HG02571 (cell line): ENCODE measurements around the gene PRSS22.

Source experiments
- ATAC-seq: cut with Tn5 transposase; IDR thresholded peaks from one replicate; pipeline ENCODE4 v1.9.1; 2021; ENCODE audit warnings: mild to moderate bottlenecking, moderate library complexity; ENCODE audit not compliant: unreplicated experiment

PRSS22 gene

DNA sequence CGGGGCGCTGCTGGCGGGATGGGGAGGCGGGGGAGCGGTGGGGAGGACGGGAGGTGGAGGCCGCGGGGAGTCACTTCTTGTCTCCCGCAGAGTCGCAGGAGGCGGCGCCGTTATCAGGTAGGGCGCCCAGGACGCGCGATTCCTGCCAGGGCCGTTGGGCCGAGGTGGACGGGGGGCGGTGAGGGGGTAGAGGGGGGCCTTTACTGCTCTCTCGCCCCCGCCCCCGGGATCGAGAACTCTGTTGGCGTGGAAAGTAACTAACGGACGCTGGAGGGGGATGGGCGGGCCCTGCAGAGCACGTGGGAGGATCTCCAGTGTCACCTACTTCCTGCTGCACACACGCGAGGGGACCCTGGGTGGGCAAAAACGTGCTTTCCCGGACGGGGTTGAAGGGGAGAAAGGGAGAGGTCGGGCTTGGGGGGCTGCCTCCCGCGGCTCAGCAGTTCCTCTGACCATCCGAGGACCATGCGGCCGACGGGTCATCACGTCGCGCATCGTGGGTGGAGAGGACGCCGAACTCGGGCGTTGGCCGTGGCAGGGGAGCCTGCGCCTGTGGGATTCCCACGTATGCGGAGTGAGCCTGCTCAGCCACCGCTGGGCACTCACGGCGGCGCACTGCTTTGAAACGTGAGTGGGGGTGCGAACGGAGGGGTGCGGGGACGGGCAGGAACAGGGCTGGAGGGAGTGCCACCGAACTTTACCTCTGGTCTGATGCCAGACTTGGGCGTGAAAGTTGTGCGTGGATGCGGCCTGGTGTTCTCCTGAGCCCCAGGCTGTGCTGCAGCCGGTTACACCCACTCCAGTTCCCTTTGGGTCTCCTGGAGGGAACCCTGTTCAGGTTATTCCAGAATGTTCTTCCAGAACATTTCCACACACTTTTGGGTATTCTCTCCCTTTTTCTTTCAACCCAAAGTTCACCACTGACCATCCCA is 40.4 kb downstream of the PRSS22 start:
- no peak for ATAC-seq

DNA sequence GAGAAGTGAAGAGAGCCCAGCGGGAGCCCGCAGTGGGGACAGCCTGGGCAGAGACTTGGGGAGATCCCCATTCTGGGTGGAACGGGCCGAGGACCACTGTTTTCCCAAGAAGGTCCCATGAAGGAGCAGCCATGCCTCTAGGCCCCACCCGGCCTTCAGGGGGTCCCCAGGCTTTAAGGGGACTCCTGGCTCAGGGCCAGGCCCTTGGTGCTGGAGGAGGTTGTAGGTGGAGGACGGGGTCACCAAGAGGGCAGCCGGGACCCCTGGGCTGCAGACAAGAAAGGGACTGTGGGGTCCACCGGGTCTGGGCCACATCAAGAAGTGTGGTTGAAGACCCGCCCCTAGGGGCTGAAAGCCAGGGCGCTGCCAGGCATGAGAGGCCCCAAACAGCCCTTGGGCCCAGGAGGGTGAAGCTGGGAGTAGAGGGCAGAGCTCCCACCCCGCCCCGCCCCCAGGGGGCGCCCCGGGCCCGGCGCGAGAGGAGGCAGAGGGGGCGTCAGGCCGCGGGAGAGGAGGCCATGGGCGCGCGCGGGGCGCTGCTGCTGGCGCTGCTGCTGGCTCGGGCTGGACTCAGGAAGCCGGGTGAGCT is 41.1 kb downstream of the PRSS22 start, which contains the start of gene PRSS21:
Gene PRSS21, plus strand, starts transcription at position 487 of the 589 bp plus-strand sequence. Its CDS starts 32 bp downstream, at position 519.
- no peak for ATAC-seq

DNA sequence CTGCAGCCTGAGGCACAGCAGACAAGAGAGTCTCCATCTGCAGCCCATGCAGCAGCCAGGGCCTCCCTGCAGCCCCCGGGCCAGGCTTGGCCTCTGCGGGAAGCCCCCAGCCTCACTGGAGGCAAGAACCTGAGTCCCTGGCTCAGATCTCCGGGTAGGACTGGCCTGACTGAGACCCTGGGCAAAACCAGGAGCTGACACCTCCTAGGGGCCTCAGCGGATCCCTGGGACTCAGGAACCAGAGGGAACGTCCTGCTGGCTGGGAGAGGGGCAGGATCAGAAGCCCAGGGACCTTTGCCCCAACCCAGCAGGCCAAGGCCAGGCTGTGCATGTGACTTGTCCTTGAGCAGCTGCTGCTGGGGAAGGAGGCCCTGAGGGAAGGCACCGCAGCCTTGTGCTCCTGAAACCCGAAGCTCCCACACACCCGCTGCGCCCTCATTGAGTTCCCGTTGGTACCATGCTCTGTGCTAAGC is 42.6 kb downstream of the PRSS22 start:
- ATAC-seq = no peak

DNA sequence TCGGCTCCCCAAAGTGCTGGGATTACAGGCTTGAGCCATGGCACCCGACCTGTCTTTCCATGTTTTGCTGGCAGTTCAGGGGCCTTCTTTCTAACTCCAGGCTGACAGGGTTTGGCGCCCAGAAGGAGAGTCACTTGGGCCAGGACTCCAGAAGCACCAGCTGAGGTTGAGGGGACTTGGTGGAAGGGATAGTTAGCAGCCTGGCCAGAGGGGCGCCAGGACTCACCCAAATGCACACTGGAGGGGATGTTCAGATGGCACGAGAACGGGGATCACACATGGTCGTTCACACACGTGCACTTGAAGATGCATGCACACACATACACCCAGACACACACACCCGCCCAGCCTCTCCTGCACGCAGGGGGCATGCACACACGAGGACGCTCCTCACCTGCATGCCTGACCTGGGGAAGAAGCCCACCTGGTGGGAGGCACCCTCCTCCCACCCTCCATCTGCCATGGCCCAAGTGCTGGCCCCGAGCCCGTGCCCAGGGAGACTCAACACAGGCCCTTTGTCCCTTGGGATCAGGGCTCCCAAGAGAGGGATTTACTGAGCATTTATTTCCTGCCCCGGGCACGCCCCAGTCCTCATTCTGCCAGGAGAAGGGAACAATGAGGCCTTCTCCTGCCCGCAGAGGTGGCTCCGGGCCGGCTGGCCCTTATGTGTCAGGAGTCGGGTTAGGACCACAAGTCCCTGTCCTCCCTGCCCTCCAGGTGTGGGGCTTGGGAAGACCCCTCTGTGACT is 43.2 kb downstream of the PRSS22 start:
- ATAC-seq = no peak

DNA sequence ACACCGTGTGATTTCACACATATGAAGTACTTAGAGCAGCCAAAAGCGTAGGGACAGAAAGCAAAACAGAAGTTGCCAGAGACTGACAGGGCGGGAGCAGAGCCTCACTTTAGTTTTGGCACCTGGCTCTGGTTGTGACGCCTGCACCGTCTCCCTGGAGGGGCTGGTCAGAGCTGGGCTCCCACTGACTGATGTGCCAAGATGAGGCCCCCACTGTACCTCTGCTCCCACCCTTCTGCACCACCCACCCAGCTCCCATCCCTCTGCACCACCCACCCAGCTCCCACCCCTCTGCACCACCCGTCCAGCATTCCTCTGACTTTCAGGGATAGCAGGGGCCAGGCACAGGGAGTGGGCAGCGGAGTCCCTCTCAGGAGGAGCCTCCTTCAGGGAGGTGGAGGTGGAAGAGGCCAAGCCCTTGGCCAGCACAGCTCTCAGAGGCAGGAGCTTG is 44.2 kb downstream of the PRSS22 start:
- no peak for ATAC-seq

DNA sequence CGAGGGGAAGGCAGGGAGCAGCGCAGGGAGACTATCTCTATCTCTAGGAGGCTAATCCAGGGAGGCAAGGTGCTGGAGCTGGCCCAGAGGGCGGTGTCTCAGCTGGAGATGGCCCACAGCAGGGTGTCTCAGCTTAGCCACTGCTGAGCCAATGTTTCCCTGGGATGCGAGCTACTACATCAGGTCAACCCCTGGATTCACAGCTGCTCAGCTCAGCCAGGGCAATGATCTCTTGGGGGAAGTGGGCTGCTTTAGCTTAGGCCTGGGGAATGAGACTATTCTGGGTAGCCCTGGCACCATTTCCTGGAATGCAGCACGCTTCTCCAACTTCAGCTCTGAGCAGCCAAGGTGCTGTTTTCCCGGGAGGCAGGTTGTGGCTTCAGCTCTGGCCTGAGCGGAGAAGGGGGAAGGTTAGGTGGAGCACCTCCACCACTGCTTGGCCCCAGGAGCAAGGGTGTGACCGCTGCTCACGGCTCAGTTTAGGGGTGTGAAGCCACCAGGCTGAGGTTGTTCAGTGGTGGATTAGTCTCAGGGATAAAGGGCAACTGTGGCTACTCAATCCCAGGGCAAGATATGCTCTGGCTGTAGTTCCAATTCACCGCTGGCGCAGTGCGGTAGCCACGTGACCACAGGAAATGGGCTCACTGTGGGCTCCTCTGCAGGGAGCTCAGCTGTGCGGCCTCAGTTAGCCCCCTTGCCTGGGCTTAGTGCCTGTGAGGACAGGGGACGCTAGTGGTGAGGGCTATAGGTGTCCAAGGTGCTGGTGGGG is 46.1 kb downstream of the PRSS22 start:
- ATAC-seq = no peak

DNA sequence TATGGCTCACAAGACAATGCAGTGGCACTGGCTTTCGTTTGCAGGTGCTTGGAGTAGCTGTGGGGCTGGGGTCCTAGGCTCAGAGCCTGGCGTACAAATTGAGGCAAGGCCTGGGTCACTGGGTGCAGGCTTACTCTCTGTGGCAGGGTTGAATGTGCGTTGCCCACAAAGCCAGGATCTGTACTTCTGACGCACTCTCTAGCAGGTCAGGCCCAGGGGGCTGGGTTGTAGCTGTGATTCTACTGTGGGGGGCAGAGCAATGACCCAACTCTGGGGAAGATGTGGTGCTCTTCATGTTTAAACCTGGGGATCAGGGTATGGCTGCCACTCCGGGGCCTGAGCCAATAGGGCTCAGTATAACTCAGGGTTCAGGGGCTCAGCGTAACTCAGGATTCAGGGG is 47.3 kb downstream of the PRSS22 start:
- no peak for ATAC-seq

DNA sequence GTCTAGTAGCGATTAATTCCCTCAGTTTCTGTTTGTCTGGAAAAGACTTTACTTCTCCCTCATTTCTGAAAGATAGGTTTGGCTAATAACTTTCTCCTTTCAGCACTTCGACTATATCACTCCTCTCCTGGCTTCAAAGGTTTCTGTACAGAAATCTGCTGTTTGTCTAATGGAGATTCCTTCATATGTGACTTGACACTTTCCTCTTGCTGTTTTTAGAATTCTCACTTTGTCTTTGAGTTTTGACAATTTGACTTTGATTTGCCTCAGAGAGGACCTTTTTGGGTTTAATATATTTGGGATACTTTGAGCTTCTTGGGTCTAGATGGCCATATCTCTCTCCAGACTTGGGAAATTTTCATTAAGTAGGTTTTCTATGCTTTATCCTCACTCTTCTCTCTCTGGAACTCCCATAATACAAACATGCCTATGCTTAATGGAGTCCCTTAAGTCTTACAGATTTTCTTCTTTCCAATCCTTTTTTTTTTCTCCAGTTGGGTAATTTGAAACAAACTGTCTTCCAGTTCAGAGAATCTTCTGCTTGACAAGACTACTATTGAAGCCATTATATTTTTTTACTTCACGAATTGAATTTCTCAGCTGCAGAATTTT is 48.7 kb downstream of the PRSS22 start:
- no peak for ATAC-seq

DNA sequence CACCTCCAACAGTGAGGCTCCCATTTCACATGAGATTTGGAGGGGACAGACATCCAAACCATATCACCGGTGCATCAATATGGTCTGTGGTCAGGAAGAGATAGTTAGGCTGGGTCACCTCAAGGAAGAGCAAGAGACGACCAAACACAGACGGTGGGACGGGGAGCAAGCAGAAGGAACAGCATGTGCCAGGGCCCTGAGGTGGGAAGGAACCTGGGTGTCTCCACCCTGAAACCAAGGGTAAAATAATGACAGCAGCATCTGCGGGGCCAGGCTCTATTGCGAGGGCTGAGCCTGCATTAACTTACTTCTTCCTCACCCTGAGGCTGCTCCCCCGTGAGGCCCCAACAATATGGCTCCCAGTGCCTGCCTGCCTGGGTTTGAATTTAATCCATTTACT is 49.8 kb downstream of the PRSS22 start:
- no peak for ATAC-seq

DNA sequence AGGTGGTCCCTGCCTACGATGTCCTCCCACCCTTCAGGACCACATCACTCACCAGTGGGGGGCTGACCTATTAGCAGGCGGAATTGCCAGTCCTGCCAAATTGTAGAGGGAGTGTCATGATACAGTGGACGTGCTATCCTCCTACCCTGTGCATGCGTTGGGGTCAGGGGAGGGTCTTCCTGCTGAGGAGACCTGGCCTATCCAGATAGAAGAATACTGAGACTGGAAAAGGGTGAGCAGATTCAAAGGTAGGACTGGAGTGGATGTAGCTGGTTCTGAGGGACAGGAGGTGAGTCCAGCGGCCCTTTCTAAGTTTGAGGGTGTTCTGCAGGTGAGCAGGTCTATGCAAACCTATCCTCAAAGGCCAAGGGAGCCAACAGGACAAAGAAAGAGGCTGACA is 51.7 kb downstream of the PRSS22 start:
- no peak for ATAC-seq

DNA sequence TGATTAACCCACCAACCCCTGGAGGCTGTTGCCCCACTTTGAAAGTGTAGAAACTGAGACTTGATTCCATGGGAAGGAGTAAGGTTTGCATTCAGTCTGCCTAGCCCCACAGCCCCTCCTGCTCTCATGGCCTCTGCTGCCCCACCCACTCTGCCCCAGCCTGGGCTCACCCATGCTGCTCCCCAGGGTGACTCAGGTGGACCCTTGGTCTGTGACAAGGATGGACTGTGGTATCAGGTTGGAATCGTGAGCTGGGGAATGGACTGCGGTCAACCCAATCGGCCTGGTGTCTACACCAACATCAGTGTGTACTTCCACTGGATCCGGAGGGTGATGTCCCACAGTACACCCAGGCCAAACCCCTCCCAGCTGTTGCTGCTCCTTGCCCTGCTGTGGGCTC is 53.2 kb downstream of the PRSS22 start:
- ATAC-seq = no peak

DNA sequence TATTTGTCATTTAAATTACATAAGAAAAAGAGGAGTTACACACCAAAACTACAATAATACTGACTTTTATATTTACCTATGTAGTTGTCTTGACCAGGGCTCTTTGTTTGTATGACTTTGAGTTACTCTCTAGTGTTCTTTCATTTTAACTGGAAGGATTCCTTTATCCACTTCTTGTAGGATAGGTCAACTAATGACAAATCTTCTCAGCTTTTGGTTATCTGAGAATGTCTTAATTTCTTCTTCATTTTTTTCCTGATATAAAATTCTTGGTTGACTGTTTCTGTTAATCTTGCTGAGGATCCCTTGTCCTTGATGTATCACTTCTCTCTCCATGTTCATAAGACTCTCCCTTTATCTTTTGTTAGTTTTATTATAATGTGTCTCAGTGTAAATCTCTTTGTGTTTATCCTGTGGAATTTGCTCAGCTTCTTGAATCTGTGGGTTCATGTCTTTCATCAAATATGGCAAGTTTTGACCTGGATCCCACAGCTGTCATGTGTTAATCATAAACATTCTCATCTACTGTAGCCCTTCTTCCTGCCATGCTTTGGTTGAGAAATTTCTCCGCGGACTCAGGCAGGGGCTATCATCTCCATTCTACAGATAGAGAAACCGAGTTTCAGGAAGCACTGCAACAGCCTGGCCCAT is 54.3 kb downstream of the PRSS22 start:
- ATAC-seq = no peak
